Keratinocyte (primary cell): Measurements from ENCODE around the gene PRDX5. TPM values are rescaled to one million over a fixed set of nuclear protein-coding genes. Genes with fewer than 3 reads are reported as not detected.

Experiments used
- DNase-seq: peaks from one replicate; pipeline ENCODE4 v3.0.0-alpha.2; 2011; ENCODE audit warnings: low read depth, missing footprints, low spot score
- FAIRE-seq: peaks from 2 replicates; lab custom pipeline; 2011; peaks lifted over from hg19 to GRCh38; lab: Jason Lieb, UNC
- H2AFZ ChIP-seq: 2 replicates; pipeline ENCODE4 v1.6.0; 2012; ENCODE audit warnings: low read length, control low read depth, inconsistent platforms; ENCODE audit not compliant: control insufficient read depth
- H3K27ac ChIP-seq: 2 replicates; pipeline ENCODE4 v1.5.1; 2011; ENCODE audit warnings: low read length; ENCODE audit not compliant: control insufficient read depth, insufficient read depth
- H3K27me3 ChIP-seq: 3 replicates; pipeline ENCODE4 v1.6.0; 2011; ENCODE audit warnings: low read length; ENCODE audit not compliant: control insufficient read depth, insufficient read depth; ENCODE audit errors: extremely low read depth
- H3K36me3 ChIP-seq, 2 experiments: 2 replicates in 1 of 2; 3 replicates in 1 of 2; pipeline ENCODE4 v1.5.1; 2011; ENCODE audit warnings: low read length in 2 of 2, mild to moderate bottlenecking in 1 of 2; ENCODE audit not compliant: control insufficient read depth in 2 of 2, insufficient read depth in 2 of 2; ENCODE audit errors: extremely low read depth in 1 of 2
- H3K4me1 ChIP-seq: 3 replicates; pipeline ENCODE4 v1.5.1; 2011; ENCODE audit warnings: low read length; ENCODE audit not compliant: control insufficient read depth, insufficient read depth; ENCODE audit errors: extremely low read depth
- H3K4me2 ChIP-seq: 3 replicates; pipeline ENCODE4 v1.6.0; 2011; ENCODE audit warnings: low read depth, low read length; ENCODE audit not compliant: control insufficient read depth, insufficient read depth; ENCODE audit errors: extremely low read depth
- H3K4me3 ChIP-seq, 3 experiments: fragments of 200-600 bp in 1 of 3; sonication (generic) in 1 of 3; 2 replicates in 2 of 3; 3 replicates in 1 of 3; pipeline ENCODE4 v1.5.1; 2011 to 2016; ENCODE audit warnings: low read length in 3 of 3, mild to moderate bottlenecking in 3 of 3, control low read depth in 2 of 3, inconsistent platforms in 1 of 3, low read depth in 1 of 3, mixed read lengths in 1 of 3, mixed run types in 1 of 3, moderate library complexity in 1 of 3; ENCODE audit not compliant: control insufficient read depth in 2 of 3, insufficient read depth in 2 of 3; ENCODE audit errors: extremely low read depth in 1 of 3
- H3K79me2 ChIP-seq: 2 replicates; pipeline ENCODE4 v1.6.0; 2012; ENCODE audit warnings: low read length; ENCODE audit not compliant: control insufficient read depth, insufficient read depth
- H3K9ac ChIP-seq: 3 replicates; pipeline ENCODE4 v1.6.0; 2011; ENCODE audit warnings: low read length; ENCODE audit not compliant: control insufficient read depth, insufficient read depth; ENCODE audit errors: extremely low read depth
- H3K9me1 ChIP-seq: 3 replicates; pipeline ENCODE4 v1.6.0; 2011; ENCODE audit warnings: low read length; ENCODE audit not compliant: control insufficient read depth, insufficient read depth; ENCODE audit errors: extremely low read depth
- H3K9me3 ChIP-seq: 2 replicates; pipeline ENCODE4 v1.5.1; 2012; ENCODE audit warnings: low read depth, low read length; ENCODE audit not compliant: control insufficient read depth
- H4K20me1 ChIP-seq: 3 replicates; pipeline ENCODE4 v1.6.0; 2011; ENCODE audit warnings: low read length; ENCODE audit not compliant: control insufficient read depth, insufficient read depth; ENCODE audit errors: extremely low read depth
- CTCF ChIP-seq, 3 experiments: IDR thresholded peaks in 1 of 3; conservative IDR thresholded peaks in 1 of 3; optimal IDR thresholded peaks in 1 of 3; 2 replicates in 2 of 3; 3 replicates in 1 of 3; pipeline versions ENCODE3 to v1.5.1; 2011; ENCODE audit warnings: low read length in 3 of 3, mild to moderate bottlenecking in 3 of 3, moderate library complexity in 2 of 3, control low read depth in 1 of 3, inconsistent platforms in 1 of 3; ENCODE audit not compliant: insufficient read depth in 2 of 3; ENCODE audit errors: extremely low read depth in 1 of 3
- EZH2 ChIP-seq: IDR thresholded peaks from one replicate; pipeline ENCODE4 v1.6.1; 2012; ENCODE audit warnings: inconsistent platforms, mild to moderate bottlenecking, low read length, moderate library complexity
- dilution Hi-C: fragments of 300-500 bp; cut with MboI; formaldehyde crosslinking; loops from one replicate; pipeline ENCODE4 v1.7.0; 2020; ENCODE audit warnings: low sequenced_read_pairs; ENCODE audit not compliant: extremely low pct_ligation_motif_present
- polyA plus RNA-seq, 5 experiments: library from polyadenylated mRNA; depleted of rRNA in 3 of 5; stranded (reverse) in 3 of 5; stranded (forward) in 1 of 5; unstranded in 1 of 5; fragments of >200 nt; gene quantifications; 1 replicate in 1 of 5; 2 replicates in 3 of 5; 3 replicates in 1 of 5; pipeline versions ENCODE4 v1.2.1 to v1.2.3, GENCODE V29; 2011 to 2012; ENCODE audit warnings: missing spikeins in 2 of 5, low read depth in 1 of 5, low replicate concordance in 1 of 5

Gene PRDX5
- polyA plus RNA-seq, 1 donor (not counting 4 experiments of a cell fraction or from before 2014, with no cell fraction given), result 590 TPM

DNA sequence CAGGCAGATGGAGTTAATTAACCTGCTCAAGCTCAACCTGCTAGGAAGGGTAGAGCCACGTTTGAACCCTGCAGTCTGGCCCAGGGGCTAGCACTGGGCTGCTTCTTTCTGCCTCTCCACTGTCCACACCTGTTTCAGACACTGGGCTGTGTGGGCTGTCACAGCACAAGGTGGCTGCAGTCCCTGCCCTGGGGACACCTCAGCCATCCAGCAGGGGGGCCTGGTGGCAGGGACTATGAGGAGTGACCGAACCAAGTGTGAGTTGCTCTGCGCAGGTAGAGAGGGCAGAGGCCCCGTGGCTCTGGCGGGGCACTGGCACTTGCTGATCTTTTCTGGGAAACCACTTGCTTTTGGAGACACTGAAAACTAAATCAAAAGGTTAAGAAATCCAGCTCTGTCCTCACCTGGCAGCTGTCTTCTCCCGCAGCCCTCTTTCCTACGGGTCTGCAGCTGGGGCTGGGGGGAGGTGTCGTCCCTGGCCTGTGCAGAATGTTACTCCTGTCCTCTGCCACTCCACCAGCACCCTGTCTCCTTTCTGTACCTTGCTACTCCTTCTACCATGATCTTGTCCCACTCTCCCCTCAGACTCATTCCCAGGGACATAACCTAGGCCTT lies 39.2 kb upstream of the PRDX5 start:
- no peak overlapping the region for H3K4me3 ChIP-seq
- dilution Hi-C loops, result no loop called here
- no peak for FAIRE-seq
- no peak for DNase-seq
- no peak overlapping the region for H2AFZ ChIP-seq
- H3K27ac ChIP-seq, result no peak overlapping the region
- no peaks in the 10 kb centered on the region for H4K20me1 ChIP-seq
- no peaks in the 10 kb centered on the region for H3K9me3 ChIP-seq
- H3K79me2 ChIP-seq, result peaks cover 12% of the 10 kb centered on the region
- peaks cover 12 to 19% of the 10 kb centered on the region in 2 experiments for H3K36me3 ChIP-seq
- H3K9ac ChIP-seq, result no peak overlapping the region
- TF ChIP-seq EZH2, result no peak
- TF ChIP-seq CTCF (optimal IDR thresholded peaks at IDR 0.05 in 1 of 3, IDR thresholded peaks at IDR 0.05 in 1 of 3, conservative IDR thresholded peaks at IDR 0.05 in 1 of 3; ENCODE audit: extremely low read depth in 1 of 3, insufficient read depth in 2 of 3, low read length in 3 of 3), result no peak
- H3K4me1 ChIP-seq, result peaks cover 22% of the 10 kb centered on the region
- H3K27me3 ChIP-seq, result no peaks in the 10 kb centered on the region
- no peaks in the 10 kb centered on the region for H3K9me1 ChIP-seq
- no peak overlapping the region for H3K4me2 ChIP-seq

DNA sequence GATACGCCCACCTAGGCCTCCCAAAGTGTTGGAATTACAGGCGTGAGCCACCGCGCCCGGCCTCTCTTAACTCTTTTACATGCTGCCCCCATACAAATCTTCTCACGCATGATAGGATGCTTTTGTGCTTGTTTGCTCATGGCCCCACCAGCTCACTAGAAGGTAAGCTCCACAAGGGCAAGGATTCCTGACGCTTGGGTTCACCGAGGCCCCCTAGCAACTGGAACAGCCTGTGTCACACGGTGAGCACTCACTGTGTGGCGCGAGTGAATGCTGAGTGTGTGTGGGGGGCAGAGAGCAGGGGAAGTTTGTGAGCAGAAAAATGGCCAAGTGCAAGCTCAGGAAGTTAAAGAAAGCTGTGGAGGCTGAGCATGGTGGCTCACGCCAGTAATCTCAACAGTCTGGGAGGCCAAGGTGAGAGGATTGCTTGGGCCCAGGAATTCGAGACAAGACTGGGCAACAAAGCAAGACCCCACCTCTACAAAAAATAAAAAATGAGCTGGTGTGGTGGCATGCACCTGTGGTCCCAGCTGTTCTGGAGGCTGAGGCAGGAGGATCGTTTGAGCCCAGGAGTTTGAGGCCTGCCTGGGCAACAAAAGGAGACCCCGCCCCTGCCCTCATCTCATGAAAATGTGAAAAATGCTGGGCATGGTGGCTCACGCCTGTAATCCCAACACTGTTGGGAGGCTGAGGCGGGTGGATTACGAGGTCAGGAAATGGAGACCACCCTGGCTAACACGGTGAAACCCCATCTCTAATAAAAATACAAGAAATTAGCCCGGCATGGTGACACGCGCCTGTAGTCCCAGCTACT lies 35.8 kb upstream of the PRDX5 start:
- Histone ChIP-seq H3K9me1 (no peaks in the 10 kb centered on the region), H3K9ac (no peak overlapping the region), H3K36me3 (peaks cover 11 to 19% of the 10 kb centered on the region in 2 experiments), H4K20me1 (no peaks in the 10 kb centered on the region), H3K4me1 (peaks cover 14% of the 10 kb centered on the region), H3K27ac (no peak overlapping the region), H3K4me2 (no peak overlapping the region), H3K79me2 (peaks cover 13% of the 10 kb centered on the region), H2AFZ (no peak overlapping the region), H3K27me3 (no peaks in the 10 kb centered on the region), H3K4me3 (no peak overlapping the region), H3K9me3 (no peaks in the 10 kb centered on the region)
- FAIRE-seq (no peak), DNase-seq (no peak)
- dilution Hi-C loops, result no loop called here
- TF ChIP-seq EZH2 (no peak), CTCF (optimal IDR thresholded peaks at IDR 0.05 in 1 of 3, IDR thresholded peaks at IDR 0.05 in 1 of 3, conservative IDR thresholded peaks at IDR 0.05 in 1 of 3; ENCODE audit: extremely low read depth in 1 of 3, insufficient read depth in 2 of 3, low read length in 3 of 3) (no peak)
